IMR-90 (cell line): ENCODE data around the gene MS4A10.

ENCODE experiments used
- CTCF ChIP-seq: conservative IDR thresholded peaks from 2 replicates; pipeline ENCODE4 v1.5.1; 2012; ENCODE audit warnings: mild to moderate bottlenecking, low read depth, low read length, improper control_type of control experiment
- MAZ ChIP-seq: IDR thresholded peaks from 2 replicates; pipeline ENCODE4 v1.6.1; 2012; ENCODE audit warnings: low read depth, mild to moderate bottlenecking, low read length, improper control_type of control experiment, moderate library complexity, borderline replicate concordance
- NFE2L2 ChIP-seq: fragments of 150-350 bp; IDR thresholded peaks from 2 replicates; pipeline ENCODE4 v1.6.1; 2016; ENCODE audit warnings: low read depth, mild to moderate bottlenecking, low read length
- POLR2A ChIP-seq: IDR thresholded peaks from 2 replicates; pipeline ENCODE4 v1.6.1; 2012; ENCODE audit warnings: mild to moderate bottlenecking, low read depth, low read length

- no peak for TF ChIP-seq CTCF
- no peak for TF ChIP-seq POLR2A
- TF ChIP-seq MAZ = no peak
- TF ChIP-seq NFE2L2 = no peak
Measured at GRCh38 chr11:60750911-60751310, 34.2 kb upstream of the MS4A10 start.
